HG02759 (cell line): ENCODE measurements around the gene CREB3L2.
"Not testable (repeated sequence)": the region's sequence is repeated elsewhere in the genome, so short reads cannot be mapped to it uniquely, and the experiment has no call there.

ENCODE experiments used
- ATAC-seq: cut with Tn5 transposase; IDR thresholded peaks from one replicate; pipeline ENCODE4 v1.9.1; 2021; ENCODE audit warnings: mild to moderate bottlenecking, moderate library complexity; ENCODE audit not compliant: unreplicated experiment

The CREB3L2 gene

GRCh38 chr7:137908106-137908505, 93.8 kb downstream of the CREB3L2 start:
- ATAC-seq: no peak

GRCh38 chr7:137906636-137907035, 95.2 kb downstream of the CREB3L2 start:
- not testable (repeated sequence) for ATAC-seq

- ATAC-seq: no peak
Measured at GRCh38 chr7:137904833-137905232, 97.1 kb downstream of the CREB3L2 start.

DNA sequence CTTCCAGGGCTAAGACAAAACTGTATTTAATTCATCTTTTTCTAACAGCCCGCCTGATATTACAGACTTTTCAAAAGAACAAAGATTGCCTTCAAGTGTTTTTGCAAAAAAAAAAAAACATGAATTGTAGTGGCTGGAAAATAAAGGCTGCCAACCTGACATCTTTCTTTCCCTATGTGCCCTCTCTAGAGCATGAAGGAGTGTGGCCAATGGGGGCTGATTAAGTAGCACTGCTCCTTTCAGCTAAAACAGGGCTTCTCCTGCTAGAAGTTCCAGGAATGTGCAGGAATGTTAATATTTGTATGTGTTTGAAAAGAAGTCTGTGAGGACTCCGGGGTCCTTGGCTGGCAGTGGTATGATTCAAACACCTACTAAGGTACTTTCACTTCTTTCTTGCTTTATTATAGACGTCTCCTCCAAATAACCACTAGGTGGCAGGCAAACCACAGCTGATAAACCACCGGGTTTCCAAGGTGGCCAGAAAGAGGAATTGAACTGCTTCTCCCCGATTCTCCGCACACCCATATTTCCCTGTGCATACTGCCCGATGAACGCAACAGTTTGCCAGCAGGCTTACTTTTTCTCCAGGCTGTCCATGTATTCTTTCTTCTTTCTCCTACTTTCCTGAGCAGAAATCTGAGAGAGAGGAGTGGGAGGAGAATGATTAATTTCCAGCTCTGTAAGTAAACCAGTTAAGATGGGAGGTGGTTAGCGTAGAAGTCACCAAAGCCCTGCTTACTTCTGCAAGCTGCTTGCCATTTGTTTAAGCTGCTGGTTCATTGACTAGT, 98.3 kb downstream of the CREB3L2 start:
- peak; percentile 71 for ATAC-seq

DNA sequence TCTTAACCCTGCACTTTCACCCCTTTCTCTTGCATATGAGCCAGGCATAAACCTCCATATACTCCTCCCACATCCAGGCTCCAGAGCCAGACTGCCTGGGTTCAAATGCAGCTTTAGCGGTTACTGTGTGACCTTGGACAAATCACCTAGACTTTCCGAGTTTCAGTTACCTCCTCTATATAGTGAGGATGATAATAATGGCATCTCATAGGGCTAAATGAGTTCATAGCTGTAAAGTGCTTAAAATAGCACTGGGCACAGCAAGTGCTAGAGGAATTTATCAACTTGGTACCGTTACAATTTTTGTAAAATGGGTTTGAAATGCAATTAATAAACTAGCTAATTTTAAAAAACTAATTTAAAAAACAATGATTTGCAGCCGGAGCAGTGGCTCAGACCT, 101.7 kb downstream of the CREB3L2 start:
- no peak for ATAC-seq

DNA sequence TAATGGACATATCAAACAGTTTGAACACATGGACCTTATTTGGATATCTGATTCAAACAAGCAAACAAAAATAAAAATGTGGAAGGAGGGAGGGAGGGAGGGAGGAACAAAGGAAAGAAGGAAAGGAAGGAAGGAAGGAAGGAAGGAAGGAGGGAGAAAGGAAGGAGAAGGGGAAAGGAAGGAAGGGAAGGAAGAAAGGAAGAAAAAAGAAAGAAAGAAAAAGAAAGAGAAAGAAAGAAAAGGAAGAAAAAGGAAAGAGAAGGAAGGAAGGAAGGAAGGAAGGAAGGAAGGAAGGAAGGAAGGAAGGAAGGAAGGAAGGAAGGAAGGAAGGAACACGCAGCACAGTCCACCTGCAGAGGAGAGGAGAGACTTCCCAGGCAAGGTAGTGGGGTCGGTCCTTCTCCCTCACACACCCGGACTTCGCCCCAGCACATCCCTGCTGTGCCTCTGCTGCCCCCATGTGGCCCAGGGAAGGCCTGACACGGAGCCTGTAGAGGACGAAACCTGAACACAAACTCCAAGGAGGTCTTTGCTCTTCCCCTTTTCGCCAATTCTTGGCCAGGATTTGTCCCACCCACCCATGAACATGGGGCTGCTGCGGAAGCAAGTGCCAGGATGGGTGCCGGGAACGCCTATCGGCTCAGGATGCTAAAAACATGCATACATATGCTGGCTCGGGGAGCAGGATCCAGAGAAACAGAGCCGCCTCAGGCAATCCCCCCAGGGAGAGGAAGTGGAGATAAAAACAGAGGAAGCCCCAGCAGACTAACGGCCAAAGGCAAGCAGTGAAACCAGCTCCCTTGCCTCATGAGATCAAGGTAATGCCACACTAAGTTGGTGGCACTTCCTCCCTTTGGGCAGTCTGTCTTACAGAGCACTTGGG, 102.8 kb downstream of the CREB3L2 start:
- peak; percentile 76 for ATAC-seq

- peak; percentile 63 for ATAC-seq
Measured at GRCh38 chr7:137895301-137896221, 106.3 kb downstream of the CREB3L2 start.

DNA sequence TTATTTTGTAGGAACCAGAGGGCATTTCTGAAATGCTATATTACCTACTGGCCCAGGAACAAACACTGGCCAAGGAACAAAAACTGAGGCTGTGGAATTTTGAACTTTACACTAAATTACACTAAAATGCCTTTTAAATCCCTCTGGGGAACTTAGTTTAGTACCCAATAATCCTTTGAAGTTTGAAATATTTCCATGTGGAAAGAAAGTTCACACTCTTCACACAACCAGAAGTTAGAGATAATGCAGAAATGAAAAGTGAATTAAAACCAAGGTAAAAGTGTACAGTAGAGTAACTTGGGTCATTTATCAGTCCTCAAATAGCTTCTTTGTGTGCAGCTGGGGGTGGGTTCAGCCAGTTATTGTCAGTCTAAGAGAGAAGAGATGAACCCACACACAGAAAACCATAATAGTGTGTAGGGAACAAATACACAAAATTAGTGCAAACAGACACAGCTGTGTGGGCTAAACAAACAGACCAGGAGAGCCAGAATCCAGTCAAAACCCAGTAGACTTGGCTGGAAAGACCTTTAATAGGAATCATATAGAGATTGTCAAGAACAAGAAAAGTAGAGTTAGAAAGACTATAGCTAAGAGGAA, 108.6 kb downstream of the CREB3L2 start:
- no peak for ATAC-seq

GRCh38 chr7:137891016-137891655, 110.8 kb downstream of the CREB3L2 start:
- no peak for ATAC-seq

DNA sequence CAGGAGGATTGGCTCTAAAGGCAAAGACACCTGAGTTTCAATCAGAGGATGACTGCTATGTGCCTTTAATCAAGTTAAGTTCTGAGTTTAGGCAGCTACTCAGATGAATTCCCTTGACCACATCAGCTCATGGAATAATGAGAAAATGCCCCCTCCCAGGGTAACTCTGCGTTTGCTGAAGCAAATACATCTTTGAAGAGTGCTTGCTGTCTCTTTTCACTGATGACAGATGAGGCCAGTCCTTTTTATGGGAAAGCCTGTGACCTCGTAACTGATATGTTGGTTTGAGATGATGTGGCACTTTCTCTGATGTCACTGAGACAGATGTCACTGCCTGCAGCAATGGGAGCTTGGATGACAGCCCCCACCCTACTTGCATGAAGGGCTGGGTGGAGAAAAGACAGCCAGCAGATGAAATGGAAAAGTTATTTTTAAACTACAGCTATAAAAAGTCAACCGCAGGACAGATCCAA, 111.4 kb downstream of the CREB3L2 start:
- ATAC-seq: no peak

GRCh38 chr7:137888241-137888640, 113.6 kb downstream of the CREB3L2 start:
- no peak for ATAC-seq

GRCh38 chr7:137886746-137887145, 115.1 kb downstream of the CREB3L2 start:
- no peak for ATAC-seq

GRCh38 chr7:137886281-137886680, 115.6 kb downstream of the CREB3L2 start:
- ATAC-seq: no peak

GRCh38 chr7:137885678-137886077, 116.2 kb downstream of the CREB3L2 start:
- ATAC-seq: no peak

DNA sequence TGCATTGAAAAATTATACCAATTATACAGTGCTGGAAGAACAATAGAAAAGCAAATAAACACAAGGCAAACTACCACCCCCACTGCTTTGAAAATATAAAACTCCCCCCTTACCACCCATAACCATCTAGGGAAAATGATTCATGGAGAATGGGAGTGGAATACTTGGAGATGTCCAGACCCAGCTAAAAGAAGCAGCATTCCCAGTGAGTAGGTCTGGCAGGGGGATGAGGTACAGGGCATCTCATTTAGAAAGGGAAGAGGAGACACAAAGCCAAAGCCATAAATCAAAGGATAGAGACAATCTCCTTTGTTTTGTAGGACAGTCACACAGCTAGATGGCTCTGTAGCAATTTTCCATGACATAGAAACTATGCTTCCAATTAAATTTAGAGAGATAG, 119.1 kb downstream of the CREB3L2 start:
- ATAC-seq: no peak

- ATAC-seq: peak; percentile 94
Measured at GRCh38 chr7:137882261-137882668, 119.6 kb downstream of the CREB3L2 start.

GRCh38 chr7:137881607-137882260, 120.2 kb downstream of the CREB3L2 start:
- ATAC-seq: no peak

GRCh38 chr7:137880432-137880831, 121.5 kb downstream of the CREB3L2 start:
- no peak for ATAC-seq
